Stomach smooth muscle (tissue), 2 donors: ENCODE measurements around the gene RRBP1.

ENCODE experiments used
- H3K27ac ChIP-seq: one replicate; pipeline ENCODE4 v1.7.0; 2013; ENCODE audit warnings: mild to moderate bottlenecking, low read length, inconsistent platforms
- H3K27me3 ChIP-seq, 2 donors: one replicate each; pipeline ENCODE4 v1.7.0; 2013; ENCODE audit warnings: low read length in 2 of 2; ENCODE audit not compliant: insufficient read depth in 2 of 2, control insufficient read depth in 1 of 2
- H3K36me3 ChIP-seq, 2 donors: one replicate each; pipeline ENCODE4 v1.7.0; 2013; ENCODE audit warnings: low read length in 2 of 2; ENCODE audit not compliant: control insufficient read depth in 2 of 2, insufficient read depth in 2 of 2
- H3K4me1 ChIP-seq: one replicate; pipeline ENCODE4 v1.7.0; 2013; ENCODE audit warnings: low read length; ENCODE audit not compliant: control insufficient read depth, insufficient read depth
- H3K4me3 ChIP-seq, 2 donors: one replicate each; pipeline ENCODE4 v1.7.0; 2013; ENCODE audit warnings: low read length in 2 of 2
- H3K9ac ChIP-seq, 2 donors: one replicate each; pipeline ENCODE4 v1.7.0; 2013; ENCODE audit warnings: low read length in 2 of 2, mild to moderate bottlenecking in 1 of 2
- H3K9me3 ChIP-seq, 2 donors: one replicate each; pipeline ENCODE4 v1.7.0; 2013; ENCODE audit warnings: low read length in 2 of 2; ENCODE audit not compliant: control insufficient read depth in 2 of 2
- donor health status: healthy.
- donor health status: Pancreatic carcinoma.

RRBP1 gene

GRCh38 chr20:17624551-17625245 is 57.3 kb downstream of the RRBP1 start:
- Histone ChIP-seq H3K36me3 (peaks cover 47 to 62% of the 10 kb centered on the region in 2 donors), H3K4me3 (no peak overlapping the region), H3K9ac (no peak overlapping the region), H3K27me3 (no peaks in the 10 kb centered on the region), H3K4me1 (peaks cover 5% of the 10 kb centered on the region), H3K9me3 (no peaks in the 10 kb centered on the region), H3K27ac (no peak overlapping the region)

DNA sequence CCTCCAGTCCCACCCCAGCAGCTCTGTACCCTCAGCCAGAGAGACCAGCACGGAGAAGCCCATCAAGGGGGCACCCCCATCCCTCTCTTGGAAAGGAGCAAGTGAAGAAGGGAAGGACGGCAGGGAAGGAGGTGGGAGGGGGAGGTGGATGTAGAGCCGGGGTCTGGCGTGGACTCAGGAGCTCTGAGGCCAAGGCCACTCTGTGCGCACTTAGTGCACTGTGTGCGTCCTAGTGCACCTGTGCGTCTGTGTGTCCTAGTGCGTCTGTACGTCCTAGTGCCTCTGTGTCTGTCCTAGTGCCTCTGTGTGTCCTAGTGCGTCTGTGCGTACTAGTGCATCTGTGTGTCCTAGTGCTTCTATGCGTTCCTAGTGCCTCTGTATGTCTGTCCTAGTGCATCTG is 58.0 kb downstream of the RRBP1 start:
- H3K27me3 ChIP-seq: no peaks in the 10 kb centered on the region
- H3K4me3 ChIP-seq: no peak overlapping the region
- H3K36me3 ChIP-seq: peaks cover 48 to 62% of the 10 kb centered on the region in 2 donors
- H3K9me3 ChIP-seq: no peaks in the 10 kb centered on the region
- H3K27ac ChIP-seq: no peak overlapping the region
- no peak overlapping the region for H3K9ac ChIP-seq
- H3K4me1 ChIP-seq: peaks cover 5% of the 10 kb centered on the region

GRCh38 chr20:17622851-17623508 is 59.1 kb downstream of the RRBP1 start:
- Histone ChIP-seq H3K36me3 (peaks cover 48 to 63% of the 10 kb centered on the region in 2 donors), H3K9ac (no peak overlapping the region), H3K9me3 (no peaks in the 10 kb centered on the region), H3K4me1 (peaks cover 2% of the 10 kb centered on the region), H3K27ac (no peak overlapping the region), H3K27me3 (no peaks in the 10 kb centered on the region), H3K4me3 (no peak overlapping the region)

DNA sequence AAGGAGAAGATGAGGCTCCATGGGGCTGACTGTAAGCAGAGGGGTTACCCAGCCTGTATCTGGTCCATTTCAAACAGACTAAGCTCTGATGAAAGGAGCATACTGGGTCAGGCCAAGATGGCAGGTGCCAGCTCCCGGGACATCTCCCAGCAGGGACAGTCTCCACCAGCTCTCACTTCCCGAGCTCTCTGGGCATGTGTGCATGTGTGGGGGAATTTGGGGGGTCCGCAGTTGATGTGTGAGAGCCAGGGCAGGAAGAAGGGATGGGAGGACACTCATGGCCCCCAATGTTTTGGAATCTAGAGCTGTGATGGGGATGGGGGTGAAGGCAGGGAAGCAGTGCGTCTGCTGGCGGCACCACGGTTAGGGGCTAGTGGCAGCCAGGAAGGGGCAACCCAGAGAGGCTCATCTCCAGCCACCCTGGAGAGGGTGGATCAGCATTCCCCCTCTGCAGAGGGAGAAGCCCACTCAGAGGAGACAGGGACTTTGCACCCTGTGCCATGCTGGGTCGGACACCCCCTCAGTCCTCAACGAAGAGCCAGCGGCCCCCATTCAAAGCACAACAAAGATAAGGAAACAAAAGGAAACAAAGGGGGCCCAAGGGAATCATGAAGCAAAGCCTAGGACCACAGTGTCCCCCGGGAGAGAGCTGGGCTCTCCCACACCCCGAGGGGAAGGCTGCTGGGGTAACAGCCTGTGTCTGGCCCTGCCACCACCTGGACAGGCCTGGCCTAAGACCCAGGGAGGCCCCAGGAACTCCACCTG is 59.8 kb downstream of the RRBP1 start:
- no peak overlapping the region for H3K9ac ChIP-seq
- peaks cover 48 to 60% of the 10 kb centered on the region in 2 donors for H3K36me3 ChIP-seq
- no peaks in the 10 kb centered on the region for H3K9me3 ChIP-seq
- H3K4me1 ChIP-seq: peaks cover 4% of the 10 kb centered on the region
- H3K27me3 ChIP-seq: no peaks in the 10 kb centered on the region
- no peak overlapping the region for H3K4me3 ChIP-seq
- no peak overlapping the region for H3K27ac ChIP-seq

DNA sequence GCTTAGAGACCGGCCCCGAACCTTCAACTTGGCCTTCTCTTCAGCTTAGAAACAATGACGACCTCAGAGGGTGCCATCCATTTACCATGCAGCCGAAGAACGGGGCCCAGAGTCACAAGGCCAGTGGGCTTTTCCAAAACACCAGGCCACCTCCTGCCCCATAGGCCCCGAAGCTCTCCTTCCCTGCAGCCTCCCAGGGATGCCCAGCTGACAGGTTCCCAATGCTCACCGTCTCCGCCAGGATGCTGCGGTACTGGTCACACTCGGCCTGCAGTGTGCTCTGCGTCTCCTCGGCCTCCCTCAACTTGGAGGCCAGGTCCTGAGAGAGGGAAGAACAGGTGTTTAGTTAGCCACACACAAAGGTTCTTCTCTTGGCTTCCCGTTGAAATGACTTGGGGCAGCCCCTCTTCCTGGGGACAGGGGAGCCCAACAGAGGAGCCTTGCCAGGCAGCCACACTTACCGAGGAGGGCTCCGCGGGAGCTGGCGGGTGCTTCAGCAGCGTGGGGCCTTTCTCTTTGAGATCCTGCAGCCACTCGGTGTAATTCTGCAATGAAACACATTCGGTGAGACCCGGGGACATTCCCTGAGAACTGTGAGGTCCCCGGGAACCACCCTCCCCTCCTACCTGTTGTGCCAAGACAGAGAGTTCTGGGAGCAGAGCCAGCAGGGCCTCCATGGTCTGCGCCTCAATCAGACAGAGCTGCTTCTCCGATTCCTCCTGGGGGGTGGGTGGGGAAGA is 60.6 kb downstream of the RRBP1 start:
- H3K9ac ChIP-seq: no peak overlapping the region
- peaks cover 47 to 55% of the 10 kb centered on the region in 2 donors for H3K36me3 ChIP-seq
- H3K4me3 ChIP-seq: no peak overlapping the region
- H3K4me1 ChIP-seq: peaks cover 7% of the 10 kb centered on the region
- H3K27me3 ChIP-seq: no peaks in the 10 kb centered on the region
- H3K9me3 ChIP-seq: no peaks in the 10 kb centered on the region
- H3K27ac ChIP-seq: no peak overlapping the region

DNA sequence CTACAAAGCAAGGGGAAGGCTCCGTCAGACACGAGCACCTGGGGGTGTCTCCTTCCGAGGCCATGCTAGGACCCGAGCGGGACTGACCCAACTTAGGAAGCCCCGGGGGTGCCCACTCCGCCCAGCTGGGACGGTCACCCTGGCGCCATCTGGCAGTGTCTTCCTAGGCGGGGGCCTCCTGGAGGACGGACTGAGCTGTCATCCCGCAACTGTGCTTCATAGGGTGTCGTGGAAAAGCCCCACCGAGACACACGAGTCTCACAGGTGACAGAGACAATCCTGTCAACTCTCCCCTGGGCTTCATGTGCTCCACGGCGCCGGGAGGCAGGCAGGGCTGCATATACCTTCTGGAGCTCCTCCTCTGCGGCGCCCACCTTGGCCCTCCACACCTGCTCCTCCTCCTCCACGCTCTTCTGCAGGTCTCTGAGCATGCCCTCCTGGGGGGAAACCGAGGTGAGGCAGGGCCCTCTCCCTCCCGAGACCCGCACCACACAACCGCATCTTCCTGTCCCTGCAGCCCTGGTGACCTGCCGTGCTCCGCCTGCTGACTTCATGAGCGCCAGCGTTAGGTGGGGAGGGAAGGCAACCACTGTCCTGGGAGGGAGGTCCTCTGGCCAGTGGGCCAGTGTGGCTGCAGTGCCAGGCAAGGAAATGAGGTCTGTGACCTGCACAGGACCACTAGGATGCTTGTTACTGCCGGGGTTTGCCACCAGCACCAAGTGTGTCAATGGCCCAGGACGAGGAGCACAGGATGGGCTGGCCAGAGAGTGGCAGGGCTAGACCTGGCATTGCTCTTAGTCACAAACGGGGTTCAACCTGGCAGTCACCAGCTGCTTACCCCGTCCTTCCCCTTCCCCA is 61.4 kb downstream of the RRBP1 start:
- Histone ChIP-seq H3K27ac (no peak overlapping the region), H3K36me3 (peaks cover 44 to 51% of the 10 kb centered on the region in 2 donors), H3K4me1 (peaks cover 12% of the 10 kb centered on the region), H3K4me3 (no peak overlapping the region), H3K27me3 (no peaks in the 10 kb centered on the region), H3K9ac (no peak overlapping the region), H3K9me3 (no peaks in the 10 kb centered on the region)

- H3K27me3 ChIP-seq: no peaks in the 10 kb centered on the region
- H3K9ac ChIP-seq: no peak overlapping the region
- H3K4me1 ChIP-seq: peaks cover 23% of the 10 kb centered on the region
- H3K9me3 ChIP-seq: no peaks in the 10 kb centered on the region
- H3K27ac ChIP-seq: no peak overlapping the region
- no peak overlapping the region for H3K4me3 ChIP-seq
- peaks cover 36 to 45% of the 10 kb centered on the region in 2 donors for H3K36me3 ChIP-seq
Observed at GRCh38 chr20:17619351-17620093, 62.5 kb downstream of the RRBP1 start.

DNA sequence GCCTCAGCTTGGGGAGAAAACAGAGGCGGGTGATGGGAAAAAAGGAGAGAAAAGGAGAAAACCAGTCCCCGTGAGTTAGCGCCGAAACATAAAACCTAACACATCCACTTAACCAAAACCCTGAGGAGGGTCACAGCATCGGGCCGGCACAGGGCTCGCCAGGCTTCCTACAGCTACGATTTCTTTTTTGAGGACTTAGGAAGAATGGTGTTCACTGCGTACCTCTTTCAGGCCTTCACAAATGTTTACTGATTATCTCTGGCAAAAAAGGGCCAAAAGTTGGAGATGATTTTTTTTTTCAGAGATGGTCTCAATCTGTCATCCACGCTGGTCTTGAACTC is 63.4 kb downstream of the RRBP1 start:
- Histone ChIP-seq H3K9me3 (no peaks in the 10 kb centered on the region), H3K27me3 (no peaks in the 10 kb centered on the region), H3K4me3 (no peak overlapping the region), H3K27ac (no peak overlapping the region), H3K36me3 (peaks cover 28 to 39% of the 10 kb centered on the region in 2 donors), H3K4me1 (peaks cover 31% of the 10 kb centered on the region), H3K9ac (no peak overlapping the region)

- Histone ChIP-seq H3K36me3 (peaks cover 26 to 34% of the 10 kb centered on the region in 2 donors), H3K9me3 (no peaks in the 10 kb centered on the region), H3K27ac (no peak overlapping the region), H3K9ac (no peak overlapping the region), H3K4me3 (no peak overlapping the region), H3K27me3 (no peaks in the 10 kb centered on the region), H3K4me1 (peaks cover 37% of the 10 kb centered on the region)
Observed at GRCh38 chr20:17617868-17618672, 64.0 kb downstream of the RRBP1 start.
